CD4-positive, alpha-beta T cell treated with Interleukin-1 beta for 1 hour (primary cell): Measurements from ENCODE around the gene CIAO3.
A peak's percentile ranks its signal among the peaks of the same experiment; 100 is the strongest.
"Not testable (repeated sequence)": the region's sequence is repeated elsewhere in the genome, so short reads cannot be mapped to it uniquely, and the experiment has no call there.

Experiments
- DNase-seq, 2 donors: peaks; one replicate each; pipeline ENCODE4 v3.0.0-alpha.2; 2020 to 2022

Gene CIAO3

GRCh38 chr16:759110-759910, 18.5 kb upstream of the CIAO3 start:
- no peak for DNase-seq

GRCh38 chr16:756428-756827, 15.6 kb upstream of the CIAO3 start:
- no peak for DNase-seq

- peak in 1 of 2 donors; percentile 7 for DNase-seq
These were observed 13.9 kb upstream of the CIAO3 start for GRCh38 chr16:754656-755055.

- DNase-seq = not testable (repeated sequence)
These were observed 13.4 kb upstream of the CIAO3 start for GRCh38 chr16:754121-754607.

GRCh38 chr16:752007-752312, 11.2 kb upstream of the CIAO3 start:
- DNase-seq = no peak

- DNase-seq = no peak
These were observed 10.6 kb upstream of the CIAO3 start for GRCh38 chr16:751152-752006.

GRCh38 chr16:750485-750884, 9.7 kb upstream of the CIAO3 start:
- no peak for DNase-seq

- no peak for DNase-seq
These were observed 8.2 kb upstream of the CIAO3 start for GRCh38 chr16:749010-749409.

GRCh38 chr16:747978-748746, 7.4 kb upstream of the CIAO3 start:
- no peak for DNase-seq

- no peak for DNase-seq
These were observed 5.8 kb upstream of the CIAO3 start for GRCh38 chr16:746637-747036.

GRCh38 chr16:745739-746138, 4.9 kb upstream of the CIAO3 start:
- DNase-seq = no peak

- no peak for DNase-seq
These were observed 3.1 kb upstream of the CIAO3 start for GRCh38 chr16:743794-744500.

- DNase-seq = not testable (repeated sequence)
These were observed 2.1 kb upstream of the CIAO3 start for GRCh38 chr16:742894-743293.

- no peak for DNase-seq
These were observed 1.3 kb upstream of the CIAO3 start for GRCh38 chr16:741986-742629.

- DNase-seq = no peak
These were observed 386 bp downstream of the CIAO3 start for GRCh38 chr16:740459-740763.

GRCh38 chr16:739560-740458, 988 bp downstream of the CIAO3 start:
- no peak for DNase-seq

- DNase-seq = no peak
These were observed 3.8 kb downstream of the CIAO3 start for GRCh38 chr16:736936-737481.

- DNase-seq = no peak
These were observed 4.8 kb downstream of the CIAO3 start for GRCh38 chr16:735982-736453.

GRCh38 chr16:734981-735881, 5.6 kb downstream of the CIAO3 start:
- no peak for DNase-seq
